ENCODE results near the gene GCAT. TPM values are rescaled to one million over a fixed set of nuclear protein-coding genes. Genes with fewer than 3 reads are reported as not detected.

GCAT gene
- total and polyA plus RNA-seq, 4 donors: 20.7 to 32.6 (median 29.8) TPM

GRCh38 chr22:37809672-37810333 lies 2.1 kb downstream of the GCAT start:
- peaks cover 5 to 35% (median 31%) of the 10 kb centered on the region in 4 donors for H3K4me1 ChIP-seq (ENCODE audit: control insufficient read depth in 4 of 4, insufficient read depth in 4 of 4, low read length in 3 of 4)
- peaks cover 0 to 6% (median 1%) of the 10 kb centered on the region in 4 donors for H3K36me3 ChIP-seq (ENCODE audit: control insufficient read depth in 4 of 4, insufficient read depth in 3 of 4, low read depth in 1 of 4, low read length in 3 of 4)
- DNase-seq (ENCODE audit: low spot score): no peak
- WGBS: 92% methylated on average over 5 of the region's 5 CpGs
- no peak overlapping the region for H3K27ac ChIP-seq (ENCODE audit: low read depth in 1 of 2, low read length in 2 of 2)
- H3K9ac ChIP-seq (ENCODE audit: low read depth in 1 of 2, low read length in 2 of 2): no peak overlapping the region
- H3K27me3 ChIP-seq (ENCODE audit: control insufficient read depth in 4 of 4, insufficient read depth in 4 of 4, low read length in 3 of 4): no peaks in the 10 kb centered on the region
- no peak overlapping the region for H3K4me3 ChIP-seq (ENCODE audit: low read depth in 1 of 3, low read length in 3 of 3)
- TF ChIP-seq JUND (IDR thresholded peaks at IDR 0.05) (no peak), FOXA1 (IDR thresholded peaks at IDR 0.05) (no peak), YY1 (IDR thresholded peaks at IDR 0.05) (no peak), NR2F2 (IDR thresholded peaks at IDR 0.05) (no peak), SP1 (IDR thresholded peaks at IDR 0.05) (no peak)
- TF ChIP-seq, protein P1, sequence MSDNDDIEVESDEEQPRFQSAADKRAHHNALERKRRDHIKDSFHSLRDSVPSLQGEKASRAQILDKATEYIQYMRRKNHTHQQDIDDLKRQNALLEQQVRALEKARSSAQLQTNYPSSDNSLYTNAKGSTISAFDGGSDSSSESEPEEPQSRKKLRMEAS (IDR thresholded peaks at IDR 0.05): no peak
- TF ChIP-seq, protein P2, sequence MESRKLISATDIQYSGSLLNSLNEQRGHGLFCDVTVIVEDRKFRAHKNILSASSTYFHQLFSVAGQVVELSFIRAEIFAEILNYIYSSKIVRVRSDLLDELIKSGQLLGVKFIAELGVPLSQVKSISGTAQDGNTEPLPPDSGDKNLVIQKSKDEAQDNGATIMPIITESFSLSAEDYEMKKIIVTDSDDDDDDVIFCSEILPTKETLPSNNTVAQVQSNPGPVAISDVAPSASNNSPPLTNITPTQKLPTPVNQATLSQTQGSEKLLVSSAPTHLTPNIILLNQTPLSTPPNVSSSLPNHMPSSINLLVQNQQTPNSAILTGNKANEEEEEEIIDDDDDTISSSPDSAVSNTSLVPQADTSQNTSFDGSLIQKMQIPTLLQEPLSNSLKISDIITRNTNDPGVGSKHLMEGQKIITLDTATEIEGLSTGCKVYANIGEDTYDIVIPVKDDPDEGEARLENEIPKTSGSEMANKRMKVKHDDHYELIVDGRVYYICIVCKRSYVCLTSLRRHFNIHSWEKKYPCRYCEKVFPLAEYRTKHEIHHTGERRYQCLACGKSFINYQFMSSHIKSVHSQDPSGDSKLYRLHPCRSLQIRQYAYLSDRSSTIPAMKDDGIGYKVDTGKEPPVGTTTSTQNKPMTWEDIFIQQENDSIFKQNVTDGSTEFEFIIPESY (IDR thresholded peaks at IDR 0.05): no peak
- TF ChIP-seq, protein P3, sequence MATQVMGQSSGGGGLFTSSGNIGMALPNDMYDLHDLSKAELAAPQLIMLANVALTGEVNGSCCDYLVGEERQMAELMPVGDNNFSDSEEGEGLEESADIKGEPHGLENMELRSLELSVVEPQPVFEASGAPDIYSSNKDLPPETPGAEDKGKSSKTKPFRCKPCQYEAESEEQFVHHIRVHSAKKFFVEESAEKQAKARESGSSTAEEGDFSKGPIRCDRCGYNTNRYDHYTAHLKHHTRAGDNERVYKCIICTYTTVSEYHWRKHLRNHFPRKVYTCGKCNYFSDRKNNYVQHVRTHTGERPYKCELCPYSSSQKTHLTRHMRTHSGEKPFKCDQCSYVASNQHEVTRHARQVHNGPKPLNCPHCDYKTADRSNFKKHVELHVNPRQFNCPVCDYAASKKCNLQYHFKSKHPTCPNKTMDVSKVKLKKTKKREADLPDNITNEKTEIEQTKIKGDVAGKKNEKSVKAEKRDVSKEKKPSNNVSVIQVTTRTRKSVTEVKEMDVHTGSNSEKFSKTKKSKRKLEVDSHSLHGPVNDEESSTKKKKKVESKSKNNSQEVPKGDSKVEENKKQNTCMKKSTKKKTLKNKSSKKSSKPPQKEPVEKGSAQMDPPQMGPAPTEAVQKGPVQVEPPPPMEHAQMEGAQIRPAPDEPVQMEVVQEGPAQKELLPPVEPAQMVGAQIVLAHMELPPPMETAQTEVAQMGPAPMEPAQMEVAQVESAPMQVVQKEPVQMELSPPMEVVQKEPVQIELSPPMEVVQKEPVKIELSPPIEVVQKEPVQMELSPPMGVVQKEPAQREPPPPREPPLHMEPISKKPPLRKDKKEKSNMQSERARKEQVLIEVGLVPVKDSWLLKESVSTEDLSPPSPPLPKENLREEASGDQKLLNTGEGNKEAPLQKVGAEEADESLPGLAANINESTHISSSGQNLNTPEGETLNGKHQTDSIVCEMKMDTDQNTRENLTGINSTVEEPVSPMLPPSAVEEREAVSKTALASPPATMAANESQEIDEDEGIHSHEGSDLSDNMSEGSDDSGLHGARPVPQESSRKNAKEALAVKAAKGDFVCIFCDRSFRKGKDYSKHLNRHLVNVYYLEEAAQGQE (IDR thresholded peaks at IDR 0.05): no peak
- H3K9me3 ChIP-seq (ENCODE audit: control insufficient read depth in 4 of 4, low read length in 3 of 4): no peaks in the 10 kb centered on the region

GRCh38 chr22:37811867-37812266 lies 4.1 kb downstream of the GCAT start:
- WGBS: 95% methylated on average over 2 of the region's 2 CpGs
- TF ChIP-seq, protein P1 (IDR thresholded peaks at IDR 0.05): no peak
- no peak for TF ChIP-seq RAD21 (IDR thresholded peaks at IDR 0.05)
- no peak for TF ChIP-seq JUND (IDR thresholded peaks at IDR 0.05)
- no peak for TF ChIP-seq CTCF (IDR thresholded peaks at IDR 0.05; ENCODE audit: low read depth, low read length, missing input control)
- TF ChIP-seq RXRA (IDR thresholded peaks at IDR 0.05): no peak
- no peak for TF ChIP-seq YY1 (IDR thresholded peaks at IDR 0.05)
- TF ChIP-seq, protein P3 (IDR thresholded peaks at IDR 0.05): no peak
- TF ChIP-seq TAF1 (conservative IDR thresholded peaks at IDR 0.05): no peak
- TF ChIP-seq GABPA (IDR thresholded peaks at IDR 0.05 in 1 of 2, conservative IDR thresholded peaks at IDR 0.05 in 1 of 2): no peak
- TF ChIP-seq HNF4G (IDR thresholded peaks at IDR 0.05): no peak
- TF ChIP-seq, protein P4, sequence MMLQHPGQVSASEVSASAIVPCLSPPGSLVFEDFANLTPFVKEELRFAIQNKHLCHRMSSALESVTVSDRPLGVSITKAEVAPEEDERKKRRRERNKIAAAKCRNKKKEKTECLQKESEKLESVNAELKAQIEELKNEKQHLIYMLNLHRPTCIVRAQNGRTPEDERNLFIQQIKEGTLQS (IDR thresholded peaks at IDR 0.05): no peak
- TF ChIP-seq SP1 (IDR thresholded peaks at IDR 0.05): no peak
- no peak for TF ChIP-seq FOXA2 (IDR thresholded peaks at IDR 0.05)
- no peak overlapping the region for H3K27ac ChIP-seq (ENCODE audit: low read depth in 1 of 2, low read length in 2 of 2)

More at GRCh38 chr22:37811867-37812266, 4.1 kb downstream of the GCAT start:
- no peak for DNase-seq (ENCODE audit: low spot score)
- Histone ChIP-seq H3K4me1 (ENCODE audit: control insufficient read depth in 4 of 4, insufficient read depth in 4 of 4, low read length in 3 of 4) (peaks cover 9 to 37% (median 32%) of the 10 kb centered on the region in 4 donors), H3K36me3 (ENCODE audit: control insufficient read depth in 4 of 4, insufficient read depth in 3 of 4, low read depth in 1 of 4, low read length in 3 of 4) (peaks cover 0 to 9% (median 2%) of the 10 kb centered on the region in 4 donors), H3K4me3 (ENCODE audit: low read depth in 1 of 3, low read length in 3 of 3) (no peak overlapping the region), H3K27me3 (ENCODE audit: control insufficient read depth in 4 of 4, insufficient read depth in 4 of 4, low read length in 3 of 4) (no peaks in the 10 kb centered on the region), H3K9me3 (ENCODE audit: control insufficient read depth in 4 of 4, low read length in 3 of 4) (no peaks in the 10 kb centered on the region), H3K9ac (ENCODE audit: low read depth in 1 of 2, low read length in 2 of 2) (no peak overlapping the region)
